NCI-H82 treated with DMSO at 0.1 percent for 48 hours (cell line): Measurements from ENCODE around the gene RNF220.

Experiments used
- DNase-seq: peaks from one replicate; lab custom pipeline; 2025; ENCODE audit not compliant: unreplicated experiment; lab: John Stamatoyannopoulos, UW

Gene RNF220

DNA sequence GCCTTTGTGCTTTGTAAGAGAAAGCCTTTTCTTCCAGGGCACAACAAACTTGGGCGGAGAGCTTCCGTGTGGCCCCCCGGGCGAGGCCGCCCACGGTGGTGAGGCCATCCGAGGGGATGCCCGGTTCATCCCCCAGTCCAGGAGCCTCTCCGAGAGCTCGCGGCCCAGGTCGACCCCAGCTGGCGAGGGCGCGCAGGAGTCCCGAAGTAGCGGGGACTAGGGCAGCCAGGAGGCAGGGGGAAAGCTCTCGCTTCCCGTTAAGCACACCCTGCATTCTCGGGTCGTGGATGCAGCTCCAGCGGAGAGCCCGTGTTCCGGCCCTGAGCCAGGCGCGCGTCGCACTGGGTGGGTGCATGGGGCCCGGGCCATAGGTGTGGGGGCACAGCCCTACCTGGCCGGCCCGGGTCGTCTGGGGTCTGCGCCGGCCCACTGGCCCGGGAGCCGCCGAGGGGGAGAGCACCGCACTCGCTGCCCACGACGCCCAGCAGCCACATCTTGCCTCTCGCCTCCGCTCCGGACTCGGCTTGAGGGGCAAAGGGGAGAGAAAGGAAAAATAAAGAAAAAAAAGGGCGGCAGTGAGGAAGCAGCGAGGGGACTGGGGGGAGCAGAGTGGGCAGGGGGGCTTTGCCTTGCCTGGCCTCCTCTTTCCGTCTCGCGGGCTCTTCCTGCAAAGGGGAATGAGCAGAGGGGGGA is 1.8 kb downstream of the RNF220 start:
- DNase-seq: no peak

- DNase-seq: no peak
These were observed 2.6 kb downstream of the RNF220 start for GRCh38 chr1:44407430-44408211.

GRCh38 chr1:44408212-44408582 is 3.1 kb downstream of the RNF220 start:
- no peak for DNase-seq

DNA sequence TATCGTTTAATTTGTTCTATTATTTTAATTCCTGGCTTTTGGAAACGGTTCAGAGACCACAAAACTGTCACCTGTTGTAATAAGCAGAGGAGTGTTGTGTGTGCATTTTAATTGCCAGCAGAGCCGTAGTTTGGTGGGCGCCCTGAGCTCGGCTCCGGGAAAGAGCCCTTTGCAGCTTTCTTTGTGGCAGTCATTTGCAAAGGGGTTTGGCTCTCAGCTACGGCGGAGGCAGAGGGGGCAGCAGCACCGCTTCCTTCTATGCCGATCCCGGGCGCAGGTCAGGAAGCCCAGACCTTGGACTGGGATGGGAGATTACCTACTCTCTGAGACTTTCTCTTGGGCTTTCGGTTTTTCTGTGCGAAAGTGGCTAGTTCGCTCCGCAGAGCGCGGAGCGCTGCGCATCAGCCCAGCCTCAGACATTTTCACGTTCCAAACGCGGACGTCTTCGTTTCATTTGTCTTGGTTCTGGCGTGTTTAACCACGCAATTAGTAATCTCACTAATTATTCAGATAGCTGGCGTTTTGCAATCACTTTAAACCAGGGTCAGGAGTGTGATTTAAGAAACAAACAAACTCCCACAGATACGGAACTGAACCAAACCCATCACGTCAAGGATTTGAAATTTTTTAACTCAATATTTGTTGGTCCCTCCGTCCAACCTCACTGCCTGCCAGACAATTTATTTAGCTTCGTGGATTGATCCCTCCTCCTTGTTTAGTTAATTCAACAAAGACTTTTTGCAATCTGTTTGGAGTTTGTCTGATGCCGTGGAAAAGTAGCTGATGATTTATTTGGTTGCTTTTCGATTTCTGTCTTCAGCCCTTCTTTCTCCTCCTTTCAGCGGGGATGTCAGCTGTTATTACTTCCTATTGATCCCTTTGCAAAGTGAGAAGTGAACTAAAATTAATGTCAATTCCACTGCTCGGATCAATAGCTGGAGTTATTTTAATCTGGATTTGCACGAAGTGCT is 3.9 kb downstream of the RNF220 start:
- DNase-seq: no peak

- DNase-seq: no peak
These were observed 4.7 kb downstream of the RNF220 start for GRCh38 chr1:44409757-44410156.

DNA sequence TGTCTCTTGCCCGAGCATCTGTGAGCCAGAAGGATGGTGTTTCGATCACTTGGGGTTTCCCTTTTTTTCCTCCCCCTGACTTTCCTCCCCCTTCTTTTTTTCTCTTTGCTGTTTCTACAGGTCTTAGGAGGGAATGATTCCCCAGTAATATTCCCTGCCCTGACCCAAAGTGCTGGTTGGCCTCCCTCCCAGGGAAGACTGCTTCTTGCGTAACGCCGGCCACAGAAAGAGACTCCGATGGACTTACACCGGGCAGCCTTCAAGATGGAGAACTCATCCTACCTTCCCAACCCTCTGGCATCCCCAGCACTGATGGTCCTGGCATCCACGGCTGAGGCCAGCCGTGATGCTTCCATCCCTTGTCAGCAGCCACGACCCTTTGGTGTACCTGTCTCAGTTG is 6.8 kb downstream of the RNF220 start:
- DNase-seq: no peak

DNA sequence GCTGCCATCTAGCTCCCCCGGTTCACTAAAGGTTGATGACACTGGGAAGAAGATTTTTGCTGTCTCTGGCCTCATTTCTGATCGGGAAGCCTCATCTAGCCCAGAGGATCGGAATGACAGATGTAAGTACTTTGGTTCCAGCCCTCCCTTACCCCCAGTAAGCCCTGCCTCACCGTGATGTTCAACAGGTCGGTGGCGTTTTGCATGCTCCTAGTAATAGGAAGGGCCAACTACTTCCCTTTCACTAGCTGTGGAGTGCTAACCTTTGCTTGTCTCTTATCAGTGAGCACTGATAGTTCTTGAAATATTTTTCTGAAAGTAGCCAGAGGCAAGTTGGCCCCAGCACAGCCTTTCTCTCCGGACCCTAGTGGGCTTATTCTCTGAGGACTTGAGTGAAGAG is 7.5 kb downstream of the RNF220 start:
- DNase-seq: no peak

GRCh38 chr1:44413740-44414139 is 8.7 kb downstream of the RNF220 start:
- no peak for DNase-seq

DNA sequence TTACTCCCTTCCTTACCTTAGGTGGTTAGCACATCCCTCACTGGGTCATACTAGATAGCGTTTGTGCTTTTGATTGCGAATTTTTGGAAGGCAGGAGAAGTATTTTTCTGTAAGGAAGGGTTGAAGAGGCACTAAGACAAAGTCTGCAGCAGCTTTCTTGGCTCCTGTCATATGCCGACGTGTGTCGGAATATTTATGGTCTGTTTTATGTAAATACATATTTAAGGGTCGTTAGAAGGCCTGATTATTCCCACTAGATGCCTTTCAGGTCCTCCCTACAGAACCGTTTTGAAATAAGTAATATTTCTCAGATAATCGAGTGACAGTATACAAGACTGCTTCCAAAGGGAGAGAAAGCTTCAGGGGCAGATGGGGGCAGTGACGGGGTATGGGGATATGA is 10.0 kb downstream of the RNF220 start:
- DNase-seq: no peak

GRCh38 chr1:44416408-44416807 is 11.4 kb downstream of the RNF220 start:
- no peak for DNase-seq

DNA sequence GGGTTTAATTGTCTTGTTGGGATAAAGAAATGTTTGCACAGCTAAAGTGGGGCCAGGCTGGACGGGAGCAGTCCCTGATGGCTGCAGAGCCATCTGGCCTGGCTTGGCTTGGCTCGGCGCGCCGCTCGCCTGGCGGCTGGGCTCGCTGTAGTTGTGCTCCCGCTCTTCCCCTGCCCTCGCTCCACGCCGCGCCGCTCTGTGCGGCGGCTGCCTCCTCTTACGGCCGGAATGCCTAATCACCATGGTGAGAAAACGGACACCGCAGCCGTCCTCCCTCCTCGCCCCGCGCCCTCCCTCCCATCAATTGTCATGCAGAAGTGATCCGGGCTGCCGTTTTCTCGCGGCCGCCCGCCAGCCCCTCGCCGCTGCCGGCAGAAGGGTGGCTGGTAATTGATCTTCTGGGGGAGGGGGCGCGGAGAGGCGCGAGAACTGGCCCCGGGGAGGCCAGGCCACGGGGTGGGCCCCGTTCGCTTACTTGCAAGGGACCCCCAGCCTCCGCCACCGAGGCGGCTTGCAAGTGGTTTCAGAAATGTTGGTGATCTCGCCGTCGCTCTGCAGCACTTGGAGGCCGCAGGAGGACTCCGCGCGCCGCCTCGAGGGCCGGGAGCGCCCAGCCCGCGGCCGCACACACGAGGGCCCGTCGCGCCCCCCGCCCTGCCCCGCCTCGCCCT is 12.4 kb downstream of the RNF220 start:
- DNase-seq: peak; percentile 15

DNA sequence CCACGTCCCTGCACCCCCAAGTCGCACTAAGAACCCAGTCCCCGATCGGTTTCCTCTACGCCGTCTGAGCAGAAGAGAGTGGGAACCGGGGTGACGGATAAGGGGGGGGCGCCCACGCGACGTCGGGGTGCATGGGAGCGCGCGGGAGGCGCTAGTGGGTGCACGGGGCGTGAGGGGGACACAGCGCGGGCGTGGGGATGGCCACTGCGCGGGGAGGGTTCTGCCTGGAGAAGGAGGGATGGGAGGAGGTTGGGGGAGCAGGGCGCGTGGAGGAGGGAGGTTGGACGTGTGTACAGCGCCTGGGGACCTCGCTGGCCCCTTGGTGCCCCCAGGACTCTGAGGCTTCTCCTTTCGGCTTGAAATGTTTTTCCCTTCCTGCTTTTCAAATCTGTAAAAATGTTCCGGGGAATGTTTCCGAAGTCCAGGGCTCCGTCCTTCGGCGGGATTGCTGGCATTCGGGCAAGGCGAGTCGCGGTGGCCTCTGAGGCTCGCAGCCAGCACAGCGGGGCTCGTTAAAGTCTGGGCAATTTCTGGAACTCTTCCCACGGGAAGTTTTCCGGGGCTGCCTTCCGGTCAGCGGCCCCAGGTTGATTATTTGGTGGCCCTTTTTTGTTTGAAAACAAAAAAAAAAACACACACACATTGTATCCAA is 13.1 kb downstream of the RNF220 start:
- no peak for DNase-seq

- no peak for DNase-seq
These were observed 14.8 kb downstream of the RNF220 start for GRCh38 chr1:44419901-44420300.

DNA sequence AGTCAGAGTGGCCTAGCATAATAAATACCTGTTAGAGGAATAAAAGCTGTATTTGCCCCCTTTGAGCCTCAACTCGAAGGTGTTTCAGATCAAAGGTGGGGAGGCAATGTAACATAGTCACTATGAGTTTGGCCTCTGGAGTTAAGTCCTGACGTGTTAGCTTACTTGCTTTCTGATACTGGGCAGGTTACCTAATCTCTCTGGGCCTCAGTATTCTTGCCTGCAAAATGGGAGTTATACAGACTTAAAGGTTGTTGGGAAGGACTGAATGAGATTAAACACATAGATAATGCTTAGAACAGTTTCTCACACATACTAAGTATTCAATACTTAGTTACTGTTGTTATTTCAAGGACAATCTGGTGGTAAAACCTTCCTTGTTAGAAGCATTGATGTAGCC is 15.5 kb downstream of the RNF220 start:
- DNase-seq: no peak

DNA sequence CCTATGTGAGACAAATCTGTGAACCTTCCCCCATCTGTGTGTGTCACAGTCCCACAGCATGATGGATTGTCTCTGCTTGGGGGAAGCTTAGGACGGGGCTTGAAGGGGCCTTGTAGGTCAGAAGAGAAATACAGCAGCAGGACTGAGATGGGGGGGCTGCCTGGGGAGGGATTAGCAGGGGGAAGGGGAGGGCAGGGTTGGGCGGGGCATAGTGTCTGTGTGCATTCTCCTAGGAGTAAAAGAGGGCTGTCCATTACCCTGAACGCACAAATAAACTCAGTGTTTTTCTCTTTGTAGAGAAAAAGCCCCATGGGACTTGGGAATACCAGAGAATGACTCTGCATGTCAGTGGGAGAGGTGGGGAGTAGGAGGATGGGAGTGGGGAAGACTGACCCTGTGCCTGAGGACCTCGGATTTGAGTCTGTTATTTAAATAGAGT is 16.4 kb downstream of the RNF220 start:
- DNase-seq: peak; percentile 98

DNA sequence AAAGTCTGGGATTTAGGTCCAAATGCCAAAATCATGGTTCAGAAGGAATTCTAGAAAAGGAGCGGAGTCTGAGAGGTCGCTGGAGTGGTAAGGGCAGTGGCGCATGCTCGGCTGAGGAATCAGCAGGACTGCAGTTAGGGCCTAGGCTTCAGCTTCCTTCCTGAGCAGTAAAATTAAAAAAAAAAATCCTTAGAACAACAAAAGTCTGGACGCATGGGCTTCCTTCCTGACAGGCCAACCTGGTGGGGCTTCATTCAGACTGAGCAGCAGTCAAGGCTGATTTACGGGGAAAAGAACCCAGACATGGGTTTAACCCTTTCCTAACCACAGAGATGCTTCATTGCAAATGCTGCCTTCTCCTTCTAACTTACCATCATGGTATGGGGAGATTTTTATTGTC is 17.1 kb downstream of the RNF220 start:
- DNase-seq: no peak

DNA sequence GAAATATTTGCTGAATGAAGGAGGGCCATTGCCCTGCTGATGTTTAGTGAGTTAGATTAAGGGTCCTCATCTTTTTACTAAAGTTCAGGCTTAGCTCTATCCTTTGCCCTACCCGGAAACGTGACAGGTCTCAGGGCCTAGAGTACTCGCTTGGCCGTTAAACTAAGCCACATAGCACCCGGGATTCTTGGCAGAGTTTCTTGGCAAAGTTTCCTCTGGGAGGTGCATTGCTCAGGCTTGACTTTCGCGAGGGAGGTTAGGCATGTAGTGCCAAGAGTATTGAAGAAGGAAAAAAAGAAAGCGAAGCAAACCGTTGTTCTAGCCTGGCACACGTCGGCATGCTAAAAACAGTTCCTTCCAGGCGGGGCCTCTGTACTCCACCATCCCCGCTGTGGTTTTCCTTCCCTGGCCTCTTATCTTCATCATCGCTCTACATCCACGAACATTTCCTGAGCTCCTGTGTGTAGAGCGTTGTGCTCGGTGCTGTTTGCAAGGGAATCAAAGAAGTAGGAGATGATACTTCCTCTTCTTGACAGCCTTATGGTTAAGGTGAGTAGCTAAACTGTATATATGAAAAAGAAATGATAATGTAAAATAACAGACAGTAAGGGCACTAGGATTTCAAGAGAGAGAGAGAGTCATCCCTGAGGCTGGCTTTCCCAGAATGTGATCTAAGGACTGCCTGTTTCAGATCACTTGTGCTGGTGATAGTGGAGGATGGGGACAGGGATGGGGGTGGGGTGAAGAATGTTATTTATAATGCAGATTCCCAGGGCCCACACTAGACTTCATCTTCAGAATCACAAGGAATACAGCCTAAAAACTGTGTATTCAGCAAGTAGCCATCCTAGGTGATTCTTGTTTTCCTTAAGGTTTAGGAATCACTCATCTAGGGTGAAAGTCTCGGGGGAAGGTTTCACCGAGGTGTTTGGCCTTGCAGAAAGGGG is 18.8 kb downstream of the RNF220 start:
- DNase-seq: no peak

GRCh38 chr1:44424747-44425146 is 19.7 kb downstream of the RNF220 start:
- no peak for DNase-seq

DNA sequence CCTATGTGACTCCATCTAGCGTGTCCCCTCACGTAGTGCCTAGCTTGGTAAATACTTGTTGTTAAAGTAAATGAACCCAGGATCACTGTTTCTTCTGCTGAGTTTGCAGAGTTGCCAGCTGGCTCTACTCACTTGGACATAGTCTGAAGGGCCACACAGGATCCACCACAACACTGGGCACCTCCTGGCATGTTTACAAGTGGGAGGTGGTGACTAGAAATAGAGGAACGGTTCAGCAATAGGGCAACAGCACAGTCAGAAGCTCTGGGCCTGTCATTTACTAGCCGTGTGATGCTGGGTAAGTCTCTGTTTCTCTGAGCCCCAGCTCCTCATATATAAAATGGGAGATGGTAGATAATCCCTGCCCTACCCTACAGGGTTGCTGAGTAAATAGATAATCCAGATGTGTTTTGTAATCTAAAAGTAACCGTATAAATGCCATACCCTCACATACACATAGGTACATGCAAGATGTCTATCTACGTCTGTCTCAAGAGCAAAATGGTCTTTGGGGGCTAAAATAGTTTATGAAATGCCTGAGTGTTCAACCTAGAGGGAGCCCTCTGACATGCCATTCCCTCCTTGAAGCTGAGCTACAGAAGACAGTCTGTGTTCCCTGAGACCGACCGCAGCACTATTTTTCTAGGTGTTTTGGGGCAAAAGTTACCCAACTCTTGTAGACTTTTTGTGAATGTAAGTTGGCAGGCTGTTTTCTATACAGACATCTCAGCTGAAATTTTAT is 20.5 kb downstream of the RNF220 start:
- no peak for DNase-seq
